Hematopoietic multipotent progenitor cell treated with erythropoietin and hydrocortisone succinate and interleukin-3 and kit ligand, for 15 days (in vitro differentiated cells): ENCODE data around the gene KIF21A.

Experiments used
- DNase-seq: peaks from one replicate; pipeline ENCODE4 v3.0.0-alpha.2; 2015; ENCODE audit warnings: low spot score

KIF21A gene

DNA sequence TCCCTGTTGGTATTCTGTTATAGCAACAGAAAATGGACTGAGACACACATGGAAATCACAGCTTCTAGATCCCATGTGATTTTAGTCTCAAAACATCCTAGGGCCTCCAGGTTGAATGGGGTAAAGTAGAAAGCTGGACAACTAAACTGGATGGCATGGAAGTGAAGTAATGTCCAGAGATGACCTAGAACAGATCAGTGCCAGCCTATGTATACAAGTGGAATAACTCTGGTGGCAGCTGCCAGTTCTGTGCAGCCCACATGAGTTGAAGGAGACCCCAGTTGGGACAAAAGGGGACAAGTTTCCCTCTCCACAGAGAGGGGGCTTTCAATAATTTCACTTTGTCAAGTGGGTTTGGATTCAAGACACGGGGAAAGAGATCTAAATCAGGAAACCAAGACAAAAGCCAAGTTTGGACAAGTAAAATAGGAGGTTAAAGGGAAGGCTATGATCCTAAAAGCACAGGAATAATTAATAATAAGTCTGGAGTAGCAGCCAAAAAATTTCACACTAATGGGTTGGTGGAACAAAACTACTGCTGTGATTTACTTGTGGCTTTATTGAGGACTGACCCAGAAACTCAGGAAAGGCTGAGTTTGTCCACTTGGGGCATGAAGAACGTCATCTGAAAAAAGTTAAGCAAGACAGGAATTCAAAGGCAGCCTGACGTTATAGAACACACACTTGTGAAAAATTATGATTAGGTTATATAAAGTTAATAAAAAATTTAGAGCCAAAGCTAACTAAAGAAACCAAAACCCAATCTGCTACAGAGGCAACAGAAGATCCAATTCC lies 11.7 kb downstream of the KIF21A start:
- no peak for DNase-seq

DNA sequence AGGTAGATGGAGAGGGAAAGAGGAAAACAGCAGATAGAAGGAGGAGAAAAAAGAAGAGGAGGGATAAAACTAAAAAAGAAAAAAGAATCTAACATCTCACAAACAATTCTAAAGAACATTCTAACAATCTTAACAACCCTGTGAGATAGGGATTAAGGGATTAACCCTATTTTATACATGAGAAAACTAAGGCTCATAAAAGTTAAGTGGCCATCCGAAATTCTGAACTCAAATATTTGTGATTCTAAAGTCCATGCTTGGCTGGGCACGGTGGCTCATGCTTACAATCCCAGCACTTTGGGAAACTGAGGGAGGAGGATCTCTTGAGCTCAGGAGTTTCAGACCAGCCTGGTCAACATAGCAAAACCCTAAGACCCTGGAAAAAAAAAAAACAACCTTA lies 13.1 kb downstream of the KIF21A start:
- DNase-seq = no peak

DNA sequence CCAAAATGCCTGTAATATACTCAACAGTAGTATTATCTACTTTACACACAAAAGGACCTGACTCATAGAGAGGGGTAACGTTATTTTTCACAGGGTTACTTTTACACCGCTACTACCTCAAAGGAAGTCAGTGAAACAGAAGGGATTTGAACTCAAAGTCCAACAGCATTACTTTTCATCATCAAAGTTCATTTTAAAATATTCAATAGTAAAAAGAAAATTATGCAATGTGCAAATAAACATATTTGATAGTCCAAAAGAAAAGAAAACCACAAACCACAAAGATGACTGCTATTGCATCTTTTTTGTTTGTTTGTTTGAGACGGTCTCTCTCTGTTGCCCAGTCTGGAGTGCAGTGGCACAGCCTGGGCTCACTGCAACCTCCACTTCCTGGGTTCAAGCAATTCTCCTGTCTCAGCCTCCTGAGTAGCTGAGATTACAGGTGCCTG lies 15.5 kb downstream of the KIF21A start:
- no peak for DNase-seq

DNA sequence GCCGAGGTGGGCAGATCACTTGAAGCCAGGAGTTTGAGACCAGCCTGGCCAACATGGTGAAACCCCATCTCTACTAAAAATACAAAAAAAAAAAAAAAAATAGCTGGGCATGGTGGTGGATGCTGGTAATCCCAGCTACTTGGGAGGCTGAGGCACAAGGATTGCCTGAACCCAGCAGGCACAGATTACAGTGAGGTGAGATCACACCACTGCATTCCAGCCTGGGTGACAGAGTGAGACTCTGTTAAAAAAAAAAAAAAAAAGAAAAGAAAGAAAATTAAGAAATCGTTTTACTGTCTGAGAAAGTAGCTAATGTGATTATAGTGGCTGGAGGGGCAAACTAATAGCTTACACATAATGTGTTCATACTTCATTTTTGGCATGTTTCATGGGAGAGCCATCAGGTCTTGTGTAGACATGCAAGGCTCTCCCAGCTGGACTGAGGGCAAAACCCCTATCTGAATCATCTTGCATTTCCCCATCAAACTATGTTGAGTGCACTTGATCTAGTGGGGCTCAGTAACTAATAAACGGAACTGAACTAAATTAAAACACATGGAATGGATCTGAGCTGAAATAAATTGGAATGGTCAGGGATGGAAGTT lies 16.2 kb downstream of the KIF21A start:
- DNase-seq = no peak

DNA sequence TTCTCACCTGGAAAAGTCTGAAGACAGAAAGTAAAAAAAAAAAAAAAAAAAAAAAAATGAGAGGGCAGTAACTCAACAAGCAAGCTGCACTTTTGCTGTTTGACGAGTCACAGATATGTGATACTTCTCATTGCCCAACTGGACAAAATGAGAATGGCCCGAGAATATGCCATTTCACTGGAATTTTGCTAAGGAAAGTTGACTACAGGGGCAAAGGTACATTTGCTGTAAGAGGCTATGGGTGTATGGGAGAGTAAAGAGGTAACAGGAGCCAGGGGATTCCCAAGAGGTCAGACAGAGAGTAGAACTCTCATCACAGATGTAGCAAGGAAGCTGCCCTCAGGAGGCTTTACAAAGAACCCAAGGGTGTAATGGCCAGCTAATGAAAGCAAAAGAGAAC lies 22.9 kb downstream of the KIF21A start:
- DNase-seq = no peak

DNA sequence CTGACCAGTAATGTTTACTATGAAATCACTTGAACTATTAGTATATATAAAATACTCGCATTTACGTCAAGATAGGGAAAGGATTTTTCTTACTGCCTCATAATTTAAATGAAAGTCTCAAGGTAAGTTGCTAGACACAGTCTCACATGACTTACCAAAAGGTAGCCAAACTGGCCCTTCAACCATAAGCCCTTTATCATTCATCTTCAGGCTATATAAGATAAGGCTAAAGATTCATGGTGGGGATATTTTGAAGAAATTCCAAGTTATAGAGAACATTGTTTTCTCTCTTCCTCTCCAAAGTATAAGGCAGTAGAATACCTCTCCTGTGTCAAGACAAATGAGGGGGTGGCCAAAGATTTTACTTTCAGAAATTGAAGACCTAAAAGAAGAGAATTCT lies 23.4 kb downstream of the KIF21A start:
- DNase-seq = no peak

DNA sequence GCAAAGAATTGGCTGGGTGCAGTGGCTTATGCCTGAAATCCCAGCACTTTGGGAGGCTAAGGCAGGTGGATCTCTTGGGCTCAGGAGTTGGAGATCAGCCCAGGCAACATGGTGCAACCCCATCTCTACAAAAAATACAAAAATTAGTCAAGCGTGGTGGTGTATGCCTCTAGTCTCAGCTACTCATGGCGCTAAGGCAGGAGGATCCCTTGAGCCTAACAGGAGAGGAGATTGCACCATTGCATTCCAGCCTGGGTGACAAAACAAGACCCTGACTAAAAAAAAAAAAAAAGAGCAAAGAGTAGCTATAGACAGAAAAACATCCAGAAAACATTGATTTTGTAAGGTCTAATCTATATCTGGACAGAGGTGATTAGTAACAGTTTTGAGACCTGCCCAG lies 25.0 kb downstream of the KIF21A start:
- no peak for DNase-seq

DNA sequence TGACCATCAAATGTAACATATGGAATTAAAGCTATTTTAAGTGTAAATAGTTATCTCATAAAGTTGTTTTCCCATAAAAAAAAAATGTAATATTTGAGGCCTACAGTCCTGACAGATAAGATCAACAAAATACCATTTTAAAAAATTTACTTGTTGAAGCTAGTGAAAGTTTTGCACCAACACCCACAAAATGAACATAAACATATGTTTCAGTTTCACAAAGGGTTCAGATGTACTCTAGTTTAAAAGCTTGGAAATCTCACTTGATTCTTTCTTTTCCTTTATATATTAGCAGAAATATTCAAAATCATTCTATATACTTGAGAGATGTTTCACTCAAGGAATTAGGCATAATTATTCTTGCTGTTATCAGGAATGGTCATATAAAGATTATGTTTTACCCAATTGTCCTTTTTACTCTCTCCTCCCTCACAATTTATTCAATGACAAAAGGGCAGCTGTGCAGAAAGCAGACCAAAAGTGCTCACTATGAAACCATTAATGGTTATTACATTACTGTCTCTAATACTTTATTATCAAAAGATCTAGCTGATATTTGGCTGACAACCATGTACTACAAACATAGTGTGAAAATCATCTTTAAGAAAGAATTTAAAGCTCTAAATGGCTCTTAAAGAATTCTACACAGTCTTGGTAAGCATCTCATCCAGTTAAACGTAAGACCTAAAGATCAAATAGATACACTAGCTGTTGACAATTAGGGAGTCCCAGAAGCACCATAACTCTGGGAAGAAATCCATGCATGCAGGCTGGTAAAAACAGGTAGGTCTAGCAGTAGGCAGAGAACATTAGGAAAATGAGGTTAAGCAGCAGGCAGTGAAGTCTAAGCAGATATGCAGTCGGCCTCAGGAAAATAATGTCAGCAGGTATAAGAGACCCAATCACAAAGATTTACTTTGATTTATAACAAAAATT lies 28.8 kb downstream of the KIF21A start:
- DNase-seq = no peak

DNA sequence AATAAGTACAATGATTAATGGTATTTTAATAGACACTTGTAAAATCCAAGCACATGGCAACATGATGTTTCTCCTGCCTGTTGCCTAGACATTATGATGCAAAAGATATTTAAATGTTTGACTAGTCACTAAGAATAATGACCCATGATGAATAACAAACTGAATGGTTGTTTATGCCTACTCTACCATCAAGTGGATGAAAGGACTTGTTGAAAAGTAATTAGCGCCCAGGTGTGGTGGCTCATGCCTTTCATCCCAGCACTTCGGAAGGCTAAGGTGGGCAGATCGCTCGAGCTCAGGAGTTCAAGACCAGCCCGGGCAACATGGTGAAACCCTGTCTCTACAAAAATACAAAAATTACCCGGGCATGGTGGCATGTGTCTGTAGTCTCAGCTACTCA lies 30.7 kb downstream of the KIF21A start:
- no peak for DNase-seq

DNA sequence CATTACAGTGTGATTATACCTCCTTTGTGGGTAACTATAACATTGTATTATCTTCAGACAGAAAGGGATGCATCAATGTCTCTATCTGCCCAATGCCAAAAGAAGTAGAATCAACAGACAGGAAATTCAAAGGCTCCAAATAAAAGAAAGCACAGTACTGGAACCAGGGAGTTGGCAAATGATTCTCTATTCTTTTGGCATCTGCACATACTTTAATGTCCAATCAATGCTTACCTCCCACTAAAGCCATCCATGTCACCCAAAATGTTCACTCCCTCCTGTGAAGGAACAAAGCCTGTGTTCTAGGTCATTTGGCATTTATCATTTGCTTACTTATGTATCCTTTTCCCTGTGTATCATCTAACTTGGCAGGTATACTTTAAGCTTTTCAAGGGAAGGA lies 36.7 kb downstream of the KIF21A start:
- DNase-seq = no peak

DNA sequence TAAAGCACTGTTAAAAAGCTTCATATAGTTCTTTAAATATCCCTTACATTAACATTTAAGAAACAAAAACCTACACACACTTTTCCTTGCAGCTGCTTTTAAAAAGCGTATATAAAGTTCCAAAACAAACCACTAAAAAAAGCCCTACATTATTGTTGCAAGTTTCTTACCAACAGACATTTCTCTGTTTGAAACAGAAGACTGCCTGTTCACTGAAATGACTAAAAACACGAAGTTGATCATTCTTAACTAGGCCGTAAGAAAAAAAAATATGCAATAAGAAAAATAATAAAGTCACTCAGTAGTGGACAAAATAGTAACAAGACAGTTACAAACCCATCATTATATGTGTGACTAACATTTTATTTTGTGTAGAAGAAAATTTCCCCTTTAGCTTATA lies 37.3 kb downstream of the KIF21A start:
- no peak for DNase-seq

DNA sequence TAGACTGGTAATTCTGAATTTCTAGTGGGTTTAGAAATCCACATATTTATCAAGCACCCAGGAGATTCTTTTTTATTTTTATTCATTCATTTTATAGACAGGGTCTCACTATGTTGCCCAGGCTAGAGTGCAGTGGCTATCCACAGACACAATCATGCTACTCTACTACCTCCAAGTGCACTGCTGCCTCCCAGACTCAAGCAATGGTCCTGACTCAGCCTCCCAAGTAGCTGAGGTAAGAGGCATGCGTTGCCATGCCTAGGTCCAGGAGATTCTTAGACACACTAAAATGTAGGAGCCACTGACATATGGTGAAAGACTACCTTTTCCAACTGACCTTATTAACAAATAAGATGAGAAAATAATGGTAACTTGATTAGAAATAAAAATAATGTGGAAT lies 38.9 kb downstream of the KIF21A start:
- DNase-seq = no peak

DNA sequence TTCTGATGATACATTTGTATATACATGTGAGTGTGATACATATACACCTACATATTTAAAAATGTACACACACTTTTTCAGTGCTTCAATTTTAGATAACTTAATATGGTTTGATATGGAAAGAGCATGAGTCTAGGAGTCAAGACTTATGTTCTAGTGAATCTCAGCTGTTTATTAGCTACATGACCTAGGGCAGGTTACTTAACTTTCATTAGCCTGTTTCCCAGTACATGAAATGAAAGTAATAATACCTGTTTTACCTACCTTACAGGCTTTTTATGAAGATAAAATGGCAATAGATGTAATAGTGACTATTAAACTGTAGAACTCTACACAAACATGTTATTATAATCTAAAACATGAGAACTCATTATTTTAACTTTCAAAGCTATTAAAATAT lies 39.5 kb downstream of the KIF21A start:
- DNase-seq = no peak

DNA sequence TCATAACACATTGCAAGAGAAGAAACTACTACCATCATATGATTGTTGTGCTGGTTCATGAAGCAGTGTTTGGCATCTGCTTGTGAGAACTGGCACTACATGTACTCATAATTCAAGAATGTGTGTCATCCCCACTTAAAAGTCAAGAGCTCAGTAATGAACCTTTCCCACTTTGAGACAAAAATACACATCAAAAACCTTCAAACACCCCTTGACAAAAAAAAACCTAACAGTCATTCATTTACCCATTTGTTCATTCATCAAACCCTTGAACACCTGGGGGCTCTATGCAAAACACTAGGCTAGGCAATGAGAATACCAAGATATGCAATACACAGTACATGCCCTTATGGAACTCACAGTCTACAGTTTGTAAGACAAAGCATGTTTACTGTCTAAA lies 40.0 kb downstream of the KIF21A start:
- DNase-seq = no peak

DNA sequence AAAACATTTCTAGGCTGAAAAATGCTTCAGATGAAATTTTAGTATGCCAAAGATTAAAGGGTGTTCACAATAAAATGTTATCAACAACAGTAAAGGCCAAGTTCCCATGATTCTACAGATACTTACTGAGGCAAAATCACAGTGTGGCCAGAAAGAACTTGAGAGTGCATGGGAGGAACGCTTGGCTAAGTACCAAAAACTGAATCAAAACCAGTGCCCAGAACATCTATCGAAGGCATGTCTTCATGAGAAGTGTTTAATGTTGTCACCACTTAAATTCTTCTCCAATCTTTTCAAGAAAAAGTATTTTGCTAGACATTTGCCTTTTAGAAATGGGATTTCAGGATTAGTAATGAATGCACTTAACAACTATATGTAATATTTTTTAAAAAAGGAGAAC lies 41.5 kb downstream of the KIF21A start:
- DNase-seq = no peak

DNA sequence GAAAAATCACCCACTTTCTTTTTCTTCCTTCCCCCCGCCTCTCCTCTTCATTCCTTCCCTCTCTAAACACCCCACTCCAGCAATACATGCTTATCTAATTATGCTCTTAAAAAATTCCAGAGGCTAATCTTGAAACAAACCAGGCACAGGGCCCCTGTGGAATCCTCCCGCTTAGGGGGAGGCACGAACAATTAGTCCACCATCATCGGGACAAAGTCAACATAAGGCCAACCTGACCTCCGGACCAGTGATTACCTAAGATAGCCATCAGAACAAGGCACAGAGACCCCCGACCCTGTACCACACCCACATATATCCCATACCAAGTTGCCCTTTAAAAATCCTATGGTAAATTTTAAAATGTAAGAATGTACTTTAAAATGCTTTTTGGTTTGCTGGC lies 47.1 kb downstream of the KIF21A start:
- no peak for DNase-seq

DNA sequence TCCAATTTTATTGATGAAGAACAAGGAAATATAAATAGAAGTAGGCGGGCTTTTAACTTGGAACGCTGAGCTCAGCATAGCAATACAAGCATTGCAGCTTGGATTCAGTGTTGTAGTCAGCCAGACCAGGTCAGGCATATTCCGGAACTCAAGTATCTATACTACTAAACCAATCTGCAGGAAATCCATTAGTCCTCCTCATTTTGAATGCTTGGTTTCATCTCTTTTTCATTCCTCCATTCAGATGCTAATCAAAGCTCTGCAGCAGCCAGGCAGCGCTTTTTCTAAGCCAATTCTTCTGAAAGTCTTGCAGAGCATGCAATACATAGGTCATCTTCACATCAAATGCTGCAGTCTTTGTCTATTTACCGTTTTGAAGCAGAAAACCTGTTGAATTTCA lies 49.0 kb downstream of the KIF21A start:
- no peak for DNase-seq

DNA sequence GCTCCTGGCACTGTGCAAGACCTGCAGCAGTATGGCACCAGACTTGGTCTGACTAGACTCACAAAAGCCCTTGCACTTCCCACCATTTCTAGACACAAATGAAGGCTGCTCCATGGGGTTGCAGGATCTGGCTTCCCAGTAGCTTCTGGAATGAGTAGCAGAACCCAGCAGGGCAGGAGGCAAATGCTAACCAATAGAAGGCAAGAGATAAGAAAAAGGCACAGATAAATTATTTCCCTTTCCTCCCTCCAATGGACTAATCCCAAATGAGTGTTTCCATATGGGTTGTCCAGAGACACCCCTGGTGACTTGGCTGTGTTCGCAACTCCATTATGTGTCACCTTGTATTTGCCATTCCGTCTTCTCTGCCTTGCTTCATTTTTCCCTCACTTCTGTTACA lies 49.7 kb downstream of the KIF21A start:
- no peak for DNase-seq

DNA sequence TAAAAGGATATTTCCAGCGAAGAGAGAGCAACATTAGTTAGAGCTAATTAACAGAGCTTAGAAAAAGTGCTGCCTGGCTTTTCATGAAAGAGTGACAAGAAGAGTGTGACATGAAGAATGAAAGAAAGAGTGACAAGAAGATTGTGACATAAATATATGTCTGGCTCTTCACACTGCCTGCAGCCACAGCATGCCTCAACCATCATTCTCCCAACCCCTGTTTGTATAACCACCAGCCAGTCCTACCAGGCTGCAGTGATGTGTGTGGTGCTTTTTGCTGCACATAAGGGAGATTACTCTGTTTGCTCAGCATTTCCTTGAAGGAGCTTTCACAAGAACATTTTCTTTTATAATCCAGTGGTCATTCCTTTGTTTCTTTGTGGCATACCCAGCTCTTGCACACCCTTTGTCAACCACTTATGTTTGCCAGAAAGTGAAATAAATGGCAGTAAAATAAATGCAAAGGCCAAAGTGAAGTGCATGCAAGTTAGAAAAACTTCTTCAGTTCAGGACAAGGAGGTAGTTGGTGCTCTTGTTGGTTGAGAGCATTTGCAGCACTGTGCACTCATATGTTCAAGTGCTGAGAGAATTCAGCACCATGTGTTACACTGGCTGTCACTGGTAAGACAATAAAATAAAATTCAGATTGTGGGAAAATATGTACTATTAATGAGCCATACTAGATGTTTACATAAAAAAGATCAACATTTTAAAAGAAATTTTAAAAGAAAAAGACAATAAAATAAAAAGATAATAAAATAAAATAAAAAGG lies 50.6 kb downstream of the KIF21A start:
- no peak for DNase-seq

DNA sequence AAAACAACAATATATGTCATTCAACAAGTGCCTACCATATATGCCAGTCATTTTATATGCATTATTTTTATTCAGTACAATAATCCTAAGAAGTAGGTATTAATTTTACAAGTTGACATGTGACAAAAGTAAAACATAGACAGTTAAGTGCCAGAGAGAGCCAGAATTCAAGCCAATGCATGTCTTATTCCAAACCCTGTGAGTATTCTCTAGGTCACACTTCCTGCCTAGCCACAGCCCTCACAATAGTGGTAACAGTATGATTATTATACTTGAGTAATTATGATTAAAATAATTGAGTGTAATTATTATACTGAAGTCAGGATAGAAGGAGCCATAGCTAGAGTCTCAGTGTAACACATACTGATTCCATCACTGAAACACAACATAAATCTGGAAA lies 52.2 kb downstream of the KIF21A start:
- DNase-seq = no peak

DNA sequence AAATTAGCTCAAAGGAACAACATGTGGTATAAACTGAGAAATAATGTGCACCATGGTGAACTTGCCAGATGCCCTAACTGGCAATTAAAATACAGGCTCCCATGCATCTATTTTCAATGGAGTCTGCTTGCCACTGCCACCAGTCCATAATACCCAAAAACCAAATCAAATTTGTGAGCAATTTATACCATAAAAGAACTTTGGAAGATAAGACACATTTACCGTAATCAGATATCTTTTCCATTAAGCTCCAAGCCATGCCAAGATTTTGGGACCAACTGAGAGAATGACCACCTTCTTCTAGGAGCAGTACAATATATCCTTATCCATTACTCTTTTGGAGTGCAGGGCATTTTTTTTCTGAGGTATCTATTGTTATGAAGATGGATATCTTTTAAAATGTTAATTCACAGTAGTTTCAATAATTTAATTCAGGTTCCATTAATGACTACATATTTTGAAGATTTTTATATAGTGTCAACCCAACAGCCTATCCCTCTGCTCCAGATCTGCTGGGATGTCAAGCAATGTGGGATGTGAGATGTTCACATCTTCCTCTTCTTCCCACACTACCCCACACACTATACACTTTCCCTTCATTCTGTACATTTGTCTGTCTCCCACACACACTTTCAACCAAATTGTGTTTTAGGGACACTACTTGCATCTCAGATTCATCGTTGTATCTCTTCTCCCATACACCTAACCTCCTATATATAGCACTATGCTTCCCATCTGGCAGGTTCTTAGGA lies 53.3 kb downstream of the KIF21A start:
- DNase-seq = no peak
